ES-I3 (cell line): ENCODE data around the gene LRFN4.

Source experiments
- H3K36me3 ChIP-seq: 2 replicates; pipeline ENCODE4 v1.6.1; 2013; ENCODE audit warnings: mild to moderate bottlenecking, low read length, control low read depth, moderate library complexity; ENCODE audit not compliant: insufficient read depth
- H3K4me1 ChIP-seq: 2 replicates; pipeline ENCODE4 v1.6.1; 2013; ENCODE audit warnings: mild to moderate bottlenecking, control low read depth, low read length; ENCODE audit not compliant: insufficient read depth
- H3K9ac ChIP-seq: 2 replicates; pipeline ENCODE4 v1.6.1; 2013; ENCODE audit warnings: low read depth, mild to moderate bottlenecking, low read length, moderate library complexity
- H3K9me3 ChIP-seq: 2 replicates; pipeline ENCODE4 v1.6.1; 2013; ENCODE audit warnings: mild to moderate bottlenecking, low read length, moderate library complexity; ENCODE audit not compliant: control insufficient read depth, insufficient read depth

LRFN4 gene

DNA sequence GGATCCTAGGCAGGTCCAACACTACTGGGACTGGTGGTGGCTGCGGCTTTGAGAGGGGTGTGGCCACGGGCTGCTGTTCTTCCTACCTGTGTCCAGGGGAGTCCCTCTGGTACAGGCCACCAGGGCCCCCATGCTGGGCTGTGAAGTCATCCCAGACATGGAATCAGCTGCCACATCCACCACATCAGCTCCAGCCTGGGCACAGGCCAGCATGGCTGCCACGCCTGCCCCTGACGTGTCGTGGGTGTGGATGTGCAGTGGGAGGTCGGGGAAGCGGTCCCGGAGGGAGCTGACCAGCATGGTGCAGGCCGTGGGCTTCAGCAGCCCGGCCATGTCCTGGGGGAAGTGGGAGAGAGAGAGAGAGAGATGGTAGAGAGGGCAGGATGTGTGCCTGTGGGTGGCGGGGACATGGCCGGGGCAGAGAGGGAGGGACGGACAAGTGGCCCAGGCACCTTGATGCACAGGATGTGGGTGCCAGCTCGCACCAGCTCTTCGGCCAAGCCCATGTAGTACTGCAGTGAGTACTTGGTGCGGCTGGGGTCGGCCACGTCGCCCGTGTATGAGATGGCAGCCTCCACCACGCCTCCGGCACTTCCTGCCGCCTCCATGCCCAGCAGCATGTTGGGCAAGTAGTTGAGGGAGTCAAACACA is 6.2 kb upstream of the LRFN4 start:
- H3K36me3 ChIP-seq: peaks cover 8% of the 10 kb centered on the region; the same call in 1 of the 2 replicates
- H3K9me3 ChIP-seq: no peaks in the 10 kb centered on the region
- H3K9ac ChIP-seq: no peak overlapping the region

DNA sequence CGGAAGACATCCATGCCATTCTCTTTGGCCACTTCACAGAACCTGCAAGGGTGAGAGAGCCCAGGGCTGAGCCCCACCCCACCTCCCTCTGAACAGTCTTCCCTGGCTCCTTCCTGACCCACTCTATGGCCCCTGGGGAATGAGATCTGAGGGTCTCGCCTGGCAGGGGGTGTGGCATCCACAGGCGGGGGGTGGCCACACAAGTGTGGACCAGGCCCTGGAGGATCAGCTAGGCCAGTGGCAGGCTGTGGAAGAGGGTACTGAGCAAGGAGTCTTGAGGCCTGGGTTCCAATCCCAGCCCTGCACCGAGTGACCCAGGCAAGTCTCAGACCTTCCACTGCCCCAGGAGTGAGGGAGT is 5.6 kb upstream of the LRFN4 start:
- Histone ChIP-seq H3K4me1 (no peaks in the 10 kb centered on the region; the same call in 1 of the 2 replicates), H3K9ac (no peak overlapping the region), H3K36me3 (peaks cover 3% of the 10 kb centered on the region; the same call in 1 of the 2 replicates), H3K9me3 (no peaks in the 10 kb centered on the region)

More for the DNA sequence above, 6.2 kb upstream of the LRFN4 start:
- no peaks in the 10 kb centered on the region; the same call in 1 of the 2 replicates for H3K4me1 ChIP-seq

DNA sequence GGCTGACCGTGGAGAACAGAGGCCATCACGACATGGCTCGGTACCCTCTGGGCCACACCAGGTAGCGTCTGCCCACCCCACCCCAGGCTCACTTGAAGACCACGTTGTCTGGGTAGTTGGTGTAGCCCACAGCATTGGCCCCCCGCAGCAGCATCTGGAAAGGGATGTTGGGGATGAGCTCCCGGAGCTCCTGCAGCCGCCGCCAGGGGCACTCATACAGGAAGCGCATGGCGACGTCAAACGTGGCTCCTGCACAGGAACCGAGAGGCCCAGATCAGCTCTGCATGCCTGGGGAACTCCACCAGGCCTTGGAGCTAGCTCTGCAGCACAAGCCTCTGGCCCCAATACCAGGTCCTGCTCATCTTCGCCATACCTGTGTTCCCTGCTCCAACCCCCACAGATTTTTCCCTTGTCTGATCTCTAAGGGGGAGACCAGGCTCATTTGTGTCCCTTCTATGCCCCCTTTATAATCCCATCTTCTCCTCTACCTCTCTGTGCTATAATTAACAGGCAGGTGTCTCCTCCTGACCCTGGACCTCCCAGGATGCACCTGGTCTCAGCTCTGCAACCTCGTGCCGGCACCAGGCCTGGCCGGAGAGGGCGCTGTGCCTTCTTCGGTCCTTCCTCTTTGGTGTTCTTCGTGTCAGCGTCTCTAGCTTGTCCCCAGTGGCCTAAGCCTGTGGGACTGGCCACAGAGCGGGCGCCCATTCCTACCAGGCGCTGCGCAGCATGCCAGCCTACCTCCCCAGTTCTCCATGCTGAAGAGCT is 5.0 kb upstream of the LRFN4 start:
- Histone ChIP-seq H3K9me3 (no peaks in the 10 kb centered on the region), H3K4me1 (no peaks in the 10 kb centered on the region; the same call in 1 of the 2 replicates), H3K36me3 (no peaks in the 10 kb centered on the region; the same call in 1 of the 2 replicates), H3K9ac (no peak overlapping the region)

DNA sequence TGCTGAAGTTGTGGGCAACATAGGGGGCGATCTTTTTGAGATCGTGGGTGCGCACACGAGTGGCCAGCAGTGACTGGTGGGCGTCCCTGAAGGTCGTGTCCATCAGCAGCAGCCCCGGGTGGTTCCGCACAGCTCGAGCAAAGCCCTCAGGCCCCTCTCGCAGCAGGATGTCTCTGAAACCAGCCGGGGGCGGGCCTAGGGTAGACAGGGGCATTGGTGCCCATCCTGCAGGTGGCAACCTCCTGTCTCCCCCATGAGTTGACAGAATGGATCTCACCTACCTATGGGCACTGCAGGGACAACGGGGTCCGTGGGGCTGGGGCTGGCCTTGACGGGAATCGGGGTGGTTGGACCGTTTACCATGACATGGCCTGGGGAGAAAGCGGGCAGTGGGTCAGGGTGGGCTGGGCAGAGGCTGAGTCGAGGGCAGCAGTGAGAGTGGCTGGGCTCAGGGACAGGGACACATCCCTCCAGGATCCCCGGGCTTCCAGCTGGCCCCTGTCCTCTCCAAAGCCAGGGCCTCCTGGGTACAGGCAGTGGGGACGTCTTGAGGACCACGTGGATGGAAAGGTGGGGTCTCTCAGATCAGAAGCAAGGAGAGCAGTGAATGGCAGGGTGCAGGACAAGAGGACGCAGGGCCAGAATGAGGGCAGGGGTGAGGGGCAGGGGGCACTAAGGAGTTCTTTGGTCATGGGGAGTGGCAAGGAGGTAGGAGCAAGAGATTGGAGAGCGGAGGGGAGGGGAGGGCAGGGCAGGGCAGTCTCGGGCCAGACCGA is 4.2 kb upstream of the LRFN4 start:
- H3K36me3 ChIP-seq: no peaks in the 10 kb centered on the region; the same call in 1 of the 2 replicates
- H3K9me3 ChIP-seq: no peaks in the 10 kb centered on the region
- no peaks in the 10 kb centered on the region; the same call in 1 of the 2 replicates for H3K4me1 ChIP-seq
- H3K9ac ChIP-seq: no peak overlapping the region

DNA sequence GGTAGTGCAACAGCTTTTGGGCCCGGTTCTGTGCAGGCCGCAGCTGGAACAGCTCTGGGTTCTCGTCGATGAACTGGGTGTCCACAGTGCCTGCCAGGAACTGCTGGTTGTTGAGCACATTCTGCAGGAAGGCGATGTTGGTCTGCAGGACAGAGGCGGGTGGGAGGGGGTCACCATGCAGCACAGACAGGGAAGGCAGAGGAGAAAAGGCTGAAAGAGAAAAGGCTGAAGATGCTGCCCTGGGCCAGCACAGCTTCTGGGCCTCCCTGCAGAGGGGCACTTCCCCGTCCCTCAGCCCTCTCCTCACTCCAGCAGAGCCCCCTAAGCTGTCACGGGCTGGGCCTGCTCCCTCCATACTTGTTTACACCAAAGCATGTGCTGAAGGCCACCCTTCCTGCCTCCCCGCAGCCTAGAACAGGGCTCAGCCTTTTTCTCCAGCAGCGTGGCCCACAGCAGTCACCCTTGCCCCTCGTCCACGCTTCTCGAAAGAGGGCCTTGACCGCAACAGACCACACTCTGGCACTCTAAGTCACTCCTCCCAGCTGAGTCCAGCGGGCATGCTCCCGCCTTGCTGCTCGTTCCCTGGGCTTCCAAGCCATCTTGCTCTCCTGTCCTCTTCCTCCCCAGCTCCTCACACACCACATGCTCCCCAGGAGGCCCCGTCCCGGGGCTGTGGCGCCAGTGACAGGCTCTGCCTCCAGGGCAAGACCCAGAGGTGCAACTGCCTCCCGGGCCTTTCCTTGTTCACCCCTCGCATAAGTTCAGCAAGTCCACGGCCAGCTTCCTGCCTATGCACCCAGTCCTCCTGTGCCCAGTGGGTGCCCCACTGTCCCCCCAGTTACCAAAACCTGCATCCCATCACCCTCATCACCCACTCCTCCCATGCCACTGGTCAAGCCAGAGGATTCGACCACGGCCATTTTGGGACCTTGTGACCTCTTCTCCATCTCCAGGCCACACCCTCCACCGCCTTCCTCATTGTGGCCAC is 3.3 kb upstream of the LRFN4 start:
- H3K9me3 ChIP-seq: no peaks in the 10 kb centered on the region
- no peak overlapping the region for H3K9ac ChIP-seq
- H3K36me3 ChIP-seq: no peaks in the 10 kb centered on the region
- H3K4me1 ChIP-seq: no peaks in the 10 kb centered on the region; the same call in 1 of the 2 replicates

DNA sequence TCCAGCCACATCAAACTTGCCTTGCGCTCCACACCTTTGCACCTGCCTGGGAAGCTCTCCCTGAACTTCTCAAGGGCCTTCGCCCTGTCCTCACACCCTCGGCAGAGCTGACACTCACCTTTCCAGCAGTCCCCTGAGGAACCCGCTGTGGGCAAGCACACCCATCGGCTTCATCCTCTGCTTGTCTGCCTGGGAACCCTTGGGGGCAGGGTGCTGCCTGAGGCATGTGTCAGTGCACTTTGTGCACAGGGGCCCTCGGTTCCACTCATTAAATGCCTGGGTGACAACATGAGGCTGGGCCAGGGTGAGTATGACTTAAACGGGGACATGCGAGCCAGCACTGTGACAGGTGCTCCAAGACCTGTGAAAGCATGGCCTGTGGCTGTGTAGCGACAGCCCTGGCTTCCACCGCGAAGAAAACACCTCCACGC is 2.6 kb upstream of the LRFN4 start:
- Histone ChIP-seq H3K9me3 (no peaks in the 10 kb centered on the region), H3K9ac (no peak overlapping the region), H3K4me1 (no peaks in the 10 kb centered on the region; the same call in 1 of the 2 replicates), H3K36me3 (no peaks in the 10 kb centered on the region)

DNA sequence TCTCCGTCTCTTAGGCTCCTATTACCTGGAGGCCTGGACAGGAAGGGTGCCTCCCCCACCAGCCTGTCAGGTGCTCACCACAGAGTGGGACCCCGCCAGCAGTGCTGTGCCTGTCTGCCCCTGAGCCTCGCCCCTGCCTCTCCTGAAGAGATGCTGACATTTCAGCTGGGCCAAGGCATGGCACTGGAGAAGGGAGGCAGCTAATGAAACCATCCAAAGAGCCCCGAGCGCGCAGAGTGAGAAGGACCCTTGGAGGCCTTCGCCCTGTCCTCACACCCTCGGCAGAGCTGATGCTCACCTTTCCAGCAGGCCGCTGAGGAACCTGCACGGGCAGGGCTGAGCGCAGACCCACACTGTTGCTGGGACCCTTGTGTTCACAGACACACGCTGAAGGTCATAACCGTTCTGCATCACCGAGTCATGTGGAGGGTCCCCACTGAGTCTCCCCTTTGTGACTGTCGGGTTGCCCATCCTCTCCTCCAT is 2.1 kb upstream of the LRFN4 start:
- Histone ChIP-seq H3K9ac (no peak overlapping the region), H3K4me1 (no peaks in the 10 kb centered on the region; the same call in 1 of the 2 replicates), H3K36me3 (no peaks in the 10 kb centered on the region), H3K9me3 (no peaks in the 10 kb centered on the region)

DNA sequence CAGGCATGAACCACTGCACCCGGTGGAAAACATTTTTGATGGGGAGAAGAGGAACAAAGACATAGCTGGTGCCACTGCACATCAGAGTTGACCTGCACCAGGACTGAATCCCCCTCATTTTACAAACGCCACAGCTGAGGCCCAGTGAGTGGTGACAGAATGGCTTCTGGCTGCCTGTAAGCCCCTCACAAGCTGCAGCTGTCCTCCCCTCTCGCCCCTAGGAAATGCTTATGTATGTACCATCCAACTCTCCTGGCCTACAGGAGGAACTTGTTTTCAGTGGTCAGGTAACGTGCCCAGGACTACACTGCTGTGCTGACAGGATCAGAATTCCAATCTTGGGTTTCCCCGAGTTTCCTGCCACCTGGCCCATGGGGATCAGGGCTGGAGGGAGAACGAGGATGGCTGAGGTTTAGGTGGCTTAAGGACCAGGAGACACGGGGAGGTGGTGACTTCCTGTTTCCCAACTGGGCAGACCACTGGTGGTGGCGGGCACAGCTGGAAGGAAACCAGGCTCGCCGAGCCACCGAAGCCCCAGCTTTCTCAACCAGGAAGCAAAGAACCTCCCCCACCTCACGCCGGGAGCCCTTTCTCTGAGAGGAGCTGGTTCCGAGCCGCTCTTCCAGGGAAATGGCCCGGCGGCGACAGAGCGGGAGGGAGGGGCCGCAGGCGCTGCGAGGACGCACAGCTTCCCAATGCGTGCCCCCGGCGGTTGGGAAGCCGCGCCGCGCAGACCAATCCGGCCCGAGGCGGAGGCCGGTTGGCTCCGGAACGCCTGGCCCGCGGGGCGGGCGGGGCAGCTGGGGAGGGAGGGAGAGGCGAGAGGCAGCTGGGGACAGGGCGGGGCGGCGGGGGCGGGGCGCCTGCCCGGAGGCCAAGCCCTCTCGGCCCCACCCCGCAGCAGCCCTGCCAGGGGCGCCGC is 1.0 kb upstream of the LRFN4 start:
- no peaks in the 10 kb centered on the region; the same call in 1 of the 2 replicates for H3K4me1 ChIP-seq
- H3K9ac ChIP-seq: peak overlapping the region; percentile 86
- no peaks in the 10 kb centered on the region for H3K36me3 ChIP-seq
- H3K9me3 ChIP-seq: no peaks in the 10 kb centered on the region

DNA sequence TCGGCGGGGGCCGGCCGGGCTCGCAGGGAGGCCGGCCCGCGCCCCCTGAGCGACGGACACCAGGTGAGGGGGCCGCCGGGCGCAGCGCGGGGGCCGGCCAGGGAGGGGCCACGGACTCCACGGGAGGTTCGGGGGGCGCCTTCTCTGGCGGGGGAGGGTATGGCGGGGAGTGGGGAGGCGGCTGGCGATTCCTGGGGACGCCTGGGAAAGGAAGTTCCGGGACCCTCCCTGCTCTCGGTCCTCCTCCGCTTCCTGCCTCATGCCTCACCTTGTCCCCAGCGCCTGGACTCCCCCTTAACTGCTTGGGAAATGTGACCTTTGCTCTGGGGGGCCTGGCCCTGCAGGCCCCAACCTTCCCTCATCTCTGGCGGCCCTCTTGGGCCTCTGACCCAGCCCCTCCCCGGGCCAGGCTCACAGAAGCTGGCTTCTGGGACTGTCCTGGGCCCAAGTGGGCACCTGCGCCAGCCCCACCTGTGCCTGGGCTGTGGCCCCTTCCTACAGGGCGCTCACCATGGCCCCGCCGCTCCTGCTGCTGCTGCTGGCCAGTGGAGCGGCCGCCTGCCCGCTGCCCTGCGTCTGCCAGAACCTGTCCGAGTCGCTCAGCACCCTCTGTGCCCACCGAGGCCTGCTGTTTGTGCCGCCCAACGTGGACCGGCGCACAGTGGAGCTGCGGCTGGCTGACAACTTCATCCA is 516 bp downstream of the LRFN4 start:
- H3K4me1 ChIP-seq: no peaks in the 10 kb centered on the region; the same call in 1 of the 2 replicates
- H3K9ac ChIP-seq: peak overlapping the region; percentile 82
- no peaks in the 10 kb centered on the region for H3K9me3 ChIP-seq
- no peaks in the 10 kb centered on the region for H3K36me3 ChIP-seq

DNA sequence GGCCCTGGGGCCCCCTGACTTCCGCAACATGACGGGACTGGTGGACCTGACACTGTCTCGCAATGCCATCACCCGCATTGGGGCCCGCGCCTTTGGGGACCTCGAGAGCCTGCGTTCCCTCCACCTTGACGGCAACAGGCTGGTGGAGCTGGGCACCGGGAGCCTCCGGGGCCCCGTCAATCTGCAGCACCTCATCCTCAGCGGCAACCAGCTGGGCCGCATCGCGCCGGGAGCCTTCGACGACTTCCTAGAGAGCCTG is 992 bp downstream of the LRFN4 start:
- Histone ChIP-seq H3K4me1 (no peaks in the 10 kb centered on the region; the same call in 1 of the 2 replicates), H3K36me3 (no peaks in the 10 kb centered on the region), H3K9me3 (no peaks in the 10 kb centered on the region), H3K9ac (peak overlapping the region; percentile 82)

DNA sequence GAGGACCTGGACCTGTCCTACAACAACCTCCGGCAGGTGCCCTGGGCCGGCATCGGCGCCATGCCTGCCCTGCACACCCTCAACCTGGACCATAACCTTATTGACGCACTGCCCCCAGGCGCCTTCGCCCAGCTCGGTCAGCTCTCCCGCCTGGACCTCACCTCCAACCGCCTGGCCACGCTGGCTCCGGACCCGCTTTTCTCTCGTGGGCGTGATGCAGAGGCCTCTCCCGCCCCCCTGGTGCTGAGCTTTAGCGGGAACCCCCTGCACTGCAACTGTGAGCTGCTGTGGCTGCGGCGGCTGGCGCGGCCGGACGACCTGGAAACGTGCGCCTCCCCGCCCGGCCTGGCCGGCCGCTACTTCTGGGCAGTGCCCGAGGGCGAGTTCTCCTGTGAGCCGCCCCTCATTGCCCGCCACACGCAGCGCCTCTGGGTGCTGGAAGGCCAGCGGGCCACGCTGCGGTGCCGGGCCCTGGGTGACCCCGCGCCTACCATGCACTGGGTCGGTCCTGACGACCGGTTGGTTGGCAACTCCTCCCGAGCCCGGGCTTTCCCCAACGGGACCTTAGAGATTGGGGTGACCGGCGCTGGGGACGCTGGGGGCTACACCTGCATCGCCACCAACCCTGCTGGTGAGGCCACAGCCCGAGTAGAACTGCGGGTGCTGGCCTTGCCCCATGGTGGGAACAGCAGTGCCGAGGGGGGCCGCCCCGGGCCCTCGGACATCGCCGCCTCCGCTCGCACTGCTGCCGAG is 1.5 kb downstream of the LRFN4 start:
- Histone ChIP-seq H3K4me1 (no peaks in the 10 kb centered on the region; the same call in 1 of the 2 replicates), H3K9me3 (no peaks in the 10 kb centered on the region), H3K9ac (peak overlapping the region; percentile 82; the same call in 1 of the 2 replicates), H3K36me3 (no peaks in the 10 kb centered on the region)
